Measurements from ENCODE around the gene AAMDC. TPM values are rescaled to one million over a fixed set of nuclear protein-coding genes. Genes with fewer than 3 reads are reported as not detected.

Gene AAMDC
- total and polyA plus RNA-seq, 10 of the 15 experiments (the other 5 are each of a cell fraction or from before 2014, with no cell fraction given) = 3.7 to 38.3 (median 11.2) TPM

DNA sequence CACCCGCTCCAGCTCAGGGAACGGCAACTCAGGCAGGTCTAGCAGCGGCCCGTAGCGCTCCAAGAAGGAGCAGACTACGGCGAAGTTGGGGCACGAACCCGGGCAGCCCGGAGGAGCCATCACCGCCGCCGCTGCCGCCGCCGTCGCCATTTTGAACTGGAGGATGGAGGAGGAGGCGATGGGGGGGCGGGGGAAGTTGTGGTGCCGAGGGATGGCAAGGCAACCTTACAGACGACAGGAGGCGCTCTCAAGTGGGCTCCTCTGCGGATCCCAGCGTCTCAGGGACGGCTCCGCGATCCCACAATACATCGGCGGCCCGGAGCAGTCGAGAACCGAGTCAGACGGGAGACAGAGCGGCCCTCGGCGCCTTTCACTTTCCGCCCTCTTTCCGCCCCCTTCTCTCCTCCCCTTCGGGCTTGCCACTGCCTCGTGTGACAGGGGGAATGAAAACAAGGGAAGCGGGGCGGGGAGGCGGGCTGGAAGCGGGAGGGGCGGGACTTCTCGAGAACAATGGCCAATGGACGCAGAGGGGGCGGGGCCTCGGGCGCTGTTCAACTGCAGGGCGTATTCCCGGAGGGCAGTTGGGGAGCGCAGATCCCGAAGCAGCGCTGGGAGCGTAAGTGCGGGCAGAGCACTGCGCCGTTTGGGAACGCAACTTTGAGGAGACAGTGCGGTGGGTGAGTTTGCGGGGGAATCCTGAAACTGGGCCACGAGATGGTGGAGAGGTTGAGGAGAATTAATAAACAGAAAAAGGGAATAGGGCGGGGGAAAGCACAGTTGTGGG lies at the start of gene AAMDC, which contains the start of gene RSF1 (continued):
- peak; percentile 63 for TF ChIP-seq CREB1 (IDR thresholded peaks at IDR 0.05; ENCODE audit: low read depth)
- peak; percentile 87 to 98 for TF ChIP-seq SRF (IDR thresholded peaks at IDR 0.05; ENCODE audit: low read depth in 2 of 2, low read length in 2 of 2)
- TF ChIP-seq CBX5 (IDR thresholded peaks at IDR 0.05; ENCODE audit: low read depth) = peak; percentile 50; the same call in 1 of the 2 replicates
- peak; percentile 23; the same call in 1 of the 2 replicates for TF ChIP-seq REST (IDR thresholded peaks at IDR 0.05; ENCODE audit: low read depth, low read length)
- TF ChIP-seq MYB (IDR thresholded peaks at IDR 0.05; ENCODE audit: borderline replicate concordance, low read depth, low read length) = no peak; the same call in 1 of the 2 replicates
- TF ChIP-seq, protein P1, sequence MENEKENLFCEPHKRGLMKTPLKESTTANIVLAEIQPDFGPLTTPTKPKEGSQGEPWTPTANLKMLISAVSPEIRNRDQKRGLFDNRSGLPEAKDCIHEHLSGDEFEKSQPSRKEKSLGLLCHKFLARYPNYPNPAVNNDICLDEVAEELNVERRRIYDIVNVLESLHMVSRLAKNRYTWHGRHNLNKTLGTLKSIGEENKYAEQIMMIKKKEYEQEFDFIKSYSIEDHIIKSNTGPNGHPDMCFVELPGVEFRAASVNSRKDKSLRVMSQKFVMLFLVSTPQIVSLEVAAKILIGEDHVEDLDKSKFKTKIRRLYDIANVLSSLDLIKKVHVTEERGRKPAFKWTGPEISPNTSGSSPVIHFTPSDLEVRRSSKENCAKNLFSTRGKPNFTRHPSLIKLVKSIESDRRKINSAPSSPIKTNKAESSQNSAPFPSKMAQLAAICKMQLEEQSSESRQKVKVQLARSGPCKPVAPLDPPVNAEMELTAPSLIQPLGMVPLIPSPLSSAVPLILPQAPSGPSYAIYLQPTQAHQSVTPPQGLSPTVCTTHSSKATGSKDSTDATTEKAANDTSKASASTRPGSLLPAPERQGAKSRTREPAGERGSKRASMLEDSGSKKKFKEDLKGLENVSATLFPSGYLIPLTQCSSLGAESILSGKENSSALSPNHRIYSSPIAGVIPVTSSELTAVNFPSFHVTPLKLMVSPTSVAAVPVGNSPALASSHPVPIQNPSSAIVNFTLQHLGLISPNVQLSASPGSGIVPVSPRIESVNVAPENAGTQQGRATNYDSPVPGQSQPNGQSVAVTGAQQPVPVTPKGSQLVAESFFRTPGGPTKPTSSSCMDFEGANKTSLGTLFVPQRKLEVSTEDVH (IDR thresholded peaks at IDR 0.05; ENCODE audit: low read depth, partially characterized antibody) = no peak
- TF ChIP-seq NRF1 (conservative IDR thresholded peaks at IDR 0.05; ENCODE audit: low read depth, low read length) = no peak
- TF ChIP-seq SIN3A (IDR thresholded peaks at IDR 0.05; ENCODE audit: low read depth, low read length) = peak; percentile 95
- TF ChIP-seq IRF3 (IDR thresholded peaks at IDR 0.05) = no peak
- no peak for TF ChIP-seq ZNF622 (IDR thresholded peaks at IDR 0.05)
- peak; percentile 83 for TF ChIP-seq SMARCA5 (IDR thresholded peaks at IDR 0.05)
- no peak for TF ChIP-seq TCF7 (IDR thresholded peaks at IDR 0.05; ENCODE audit: borderline replicate concordance)
- TF ChIP-seq NR2C1 (IDR thresholded peaks at IDR 0.05) = no peak; the same call in none of the 2 replicates
- no peak for TF ChIP-seq POLR2AphosphoS5 (IDR thresholded peaks at IDR 0.05; ENCODE audit: low read length)
- TF ChIP-seq NBN (IDR thresholded peaks at IDR 0.05) = peak; percentile 89
- no peak for TF ChIP-seq FOXM1 (IDR thresholded peaks at IDR 0.05; ENCODE audit: low read depth, low read length)
- TF ChIP-seq EP300 (IDR thresholded peaks at IDR 0.05; ENCODE audit: borderline replicate concordance in 1 of 2, control insufficient read depth in 1 of 2, low read depth in 2 of 2, low read length in 2 of 2) = peak in 1 of 2 experiments; percentile 15; a peak in 1 of 4 replicates
- TF ChIP-seq, protein P2, sequence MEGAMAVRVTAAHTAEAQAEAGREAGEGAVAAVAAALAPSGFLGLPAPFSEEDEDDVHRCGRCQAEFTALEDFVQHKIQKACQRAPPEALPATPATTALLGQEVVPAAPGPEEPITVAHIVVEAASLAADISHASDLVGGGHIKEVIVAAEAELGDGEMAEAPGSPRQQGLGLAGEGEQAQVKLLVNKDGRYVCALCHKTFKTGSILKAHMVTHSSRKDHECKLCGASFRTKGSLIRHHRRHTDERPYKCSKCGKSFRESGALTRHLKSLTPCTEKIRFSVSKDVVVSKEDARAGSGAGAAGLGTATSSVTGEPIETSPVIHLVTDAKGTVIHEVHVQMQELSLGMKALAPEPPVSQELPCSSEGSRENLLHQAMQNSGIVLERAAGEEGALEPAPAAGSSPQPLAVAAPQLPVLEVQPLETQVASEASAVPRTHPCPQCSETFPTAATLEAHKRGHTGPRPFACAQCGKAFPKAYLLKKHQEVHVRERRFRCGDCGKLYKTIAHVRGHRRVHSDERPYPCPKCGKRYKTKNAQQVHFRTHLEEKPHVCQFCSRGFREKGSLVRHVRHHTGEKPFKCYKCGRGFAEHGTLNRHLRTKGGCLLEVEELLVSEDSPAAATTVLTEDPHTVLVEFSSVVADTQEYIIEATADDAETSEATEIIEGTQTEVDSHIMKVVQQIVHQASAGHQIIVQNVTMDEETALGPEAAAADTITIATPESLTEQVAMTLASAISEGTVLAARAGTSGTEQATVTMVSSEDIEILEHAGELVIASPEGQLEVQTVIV (IDR thresholded peaks at IDR 0.05; ENCODE audit: borderline replicate concordance, partially characterized antibody) = no peak
- no peak for TF ChIP-seq SPI1 (IDR thresholded peaks at IDR 0.05; ENCODE audit: borderline replicate concordance, insufficient read depth, low read depth, low read length)
- no peak for TF ChIP-seq ZZZ3 (IDR thresholded peaks at IDR 0.05; ENCODE audit: control insufficient read depth, insufficient read length, low read depth)
